ENCODE measurements around the gene TUBB3. TPM values are rescaled to one million over a fixed set of nuclear protein-coding genes. Genes with fewer than 3 reads are reported as not detected.

The TUBB3 gene
- total RNA-seq, 1 donor from 2014 or later = 91.4 TPM

- Mint-ChIP-seq H3K4me1 (ENCODE audit: unreplicated experiment) (no peaks in the 10 kb centered on the region), H3K27me3 (no peaks in the 10 kb centered on the region), H3K27ac (peak overlapping the region; percentile 80), H3K36me3 (peaks cover 14% of the 10 kb centered on the region), H3K4me3 (no peak overlapping the region), H3K9me3 (no peaks in the 10 kb centered on the region)
- DNase-seq (ENCODE audit: extremely low spot score, unreplicated experiment) = no peak
- TF ChIP-seq CTCF (conservative IDR thresholded peaks at IDR 0.05) = no peak
These were observed 18.3 kb upstream of the TUBB3 start for GRCh38 chr16:89904606-89905510.

GRCh38 chr16:89905511-89906139, 17.5 kb upstream of the TUBB3 start:
- Mint-ChIP-seq H3K9me3 (no peaks in the 10 kb centered on the region), H3K27me3 (no peaks in the 10 kb centered on the region), H3K4me3 (no peak overlapping the region), H3K36me3 (peaks cover 14% of the 10 kb centered on the region), H3K27ac (peak overlapping the region; percentile 74), H3K4me1 (ENCODE audit: unreplicated experiment) (no peaks in the 10 kb centered on the region)
- TF ChIP-seq CTCF (conservative IDR thresholded peaks at IDR 0.05) = no peak
- DNase-seq (ENCODE audit: extremely low spot score, unreplicated experiment) = no peak

- H3K4me1 Mint-ChIP-seq (ENCODE audit: unreplicated experiment) = no peaks in the 10 kb centered on the region
- TF ChIP-seq CTCF (conservative IDR thresholded peaks at IDR 0.05) = no peak
- peaks cover 17% of the 10 kb centered on the region for H3K36me3 Mint-ChIP-seq
- no peak overlapping the region for H3K4me3 Mint-ChIP-seq
- DNase-seq (ENCODE audit: extremely low spot score, unreplicated experiment) = no peak
- H3K27me3 Mint-ChIP-seq = no peaks in the 10 kb centered on the region
- H3K27ac Mint-ChIP-seq = peak overlapping the region; percentile 74
- no peaks in the 10 kb centered on the region for H3K9me3 Mint-ChIP-seq
These were observed 16.8 kb upstream of the TUBB3 start for GRCh38 chr16:89906140-89907025.

- no peak for TF ChIP-seq CTCF (conservative IDR thresholded peaks at IDR 0.05)
- Mint-ChIP-seq H3K9me3 (no peaks in the 10 kb centered on the region), H3K36me3 (peaks cover 17% of the 10 kb centered on the region), H3K27me3 (no peaks in the 10 kb centered on the region), H3K4me1 (ENCODE audit: unreplicated experiment) (no peaks in the 10 kb centered on the region), H3K4me3 (no peak overlapping the region), H3K27ac (no peak overlapping the region)
- no peak for DNase-seq (ENCODE audit: extremely low spot score, unreplicated experiment)
These were observed 15.9 kb upstream of the TUBB3 start for GRCh38 chr16:89907055-89907814.

GRCh38 chr16:89908236-89908635, 14.9 kb upstream of the TUBB3 start:
- H3K27me3 Mint-ChIP-seq = no peaks in the 10 kb centered on the region
- H3K4me1 Mint-ChIP-seq (ENCODE audit: unreplicated experiment) = no peaks in the 10 kb centered on the region
- peaks cover 17% of the 10 kb centered on the region for H3K36me3 Mint-ChIP-seq
- no peak overlapping the region for H3K27ac Mint-ChIP-seq
- H3K9me3 Mint-ChIP-seq = no peaks in the 10 kb centered on the region
- no peak overlapping the region for H3K4me3 Mint-ChIP-seq
- DNase-seq (ENCODE audit: extremely low spot score, unreplicated experiment) = no peak
- TF ChIP-seq CTCF (conservative IDR thresholded peaks at IDR 0.05) = no peak
